Stimulated activated naive CD8-positive, alpha-beta T cell treated with anti-CD3 and anti-CD28 coated beads, Interleukin-15, Interleukin-2, amounts not matched to agents 100 U/mL and 50 U/mL, for 24 hours (primary cell): Measurements from ENCODE around the gene PRKAG2.

ENCODE experiments used
- ATAC-seq: fragments of 150-1000 bp; cut with Tn5 transposase; one replicate; pipeline ENCODE4 v1.10.0; 2021
- DNase-seq: peaks from one replicate; pipeline ENCODE4 v3.0.0; 2021

Gene PRKAG2

GRCh38 chr7:151817981-151818673 is 58.8 kb downstream of the PRKAG2 start:
- no peak for ATAC-seq

GRCh38 chr7:151817315-151817690 is 59.6 kb downstream of the PRKAG2 start:
- ATAC-seq = no peak
- no peak for DNase-seq

More at GRCh38 chr7:151817981-151818673, 58.8 kb downstream of the PRKAG2 start:
- DNase-seq = no peak

- no peak for DNase-seq
Observed at GRCh38 chr7:151816562-151817314, 60.2 kb downstream of the PRKAG2 start.

GRCh38 chr7:151815419-151815818 is 61.5 kb downstream of the PRKAG2 start:
- no peak for DNase-seq
- ATAC-seq = no peak

More at GRCh38 chr7:151816562-151817314, 60.2 kb downstream of the PRKAG2 start:
- no peak for ATAC-seq

- DNase-seq (no peak), ATAC-seq (peak; percentile 15)
Observed at GRCh38 chr7:151814400-151815009, 62.4 kb downstream of the PRKAG2 start.

- ATAC-seq (peak; percentile 81), DNase-seq (peak; percentile 18)
Observed at GRCh38 chr7:151813997-151814396, 62.9 kb downstream of the PRKAG2 start.

- no peak for DNase-seq
- no peak for ATAC-seq
Observed at GRCh38 chr7:151813445-151813844, 63.5 kb downstream of the PRKAG2 start.

- ATAC-seq (no peak), DNase-seq (no peak)
Observed at GRCh38 chr7:151812967-151813366, 63.9 kb downstream of the PRKAG2 start.

- ATAC-seq (no peak), DNase-seq (no peak)
Observed at GRCh38 chr7:151810441-151811232, 66.3 kb downstream of the PRKAG2 start.

GRCh38 chr7:151809864-151810170 is 67.1 kb downstream of the PRKAG2 start:
- no peak for ATAC-seq
- no peak for DNase-seq

- no peak for DNase-seq
- no peak for ATAC-seq
Observed at GRCh38 chr7:151809146-151809863, 67.6 kb downstream of the PRKAG2 start.

GRCh38 chr7:151808400-151809145 is 68.3 kb downstream of the PRKAG2 start:
- ATAC-seq (peak; percentile 22), DNase-seq (no peak)

GRCh38 chr7:151807846-151808245 is 69.1 kb downstream of the PRKAG2 start:
- ATAC-seq (no peak), DNase-seq (no peak)

GRCh38 chr7:151806952-151807775 is 69.8 kb downstream of the PRKAG2 start:
- no peak for DNase-seq
- ATAC-seq = no peak

- no peak for ATAC-seq
- DNase-seq = no peak
Observed at GRCh38 chr7:151806204-151806603, 70.7 kb downstream of the PRKAG2 start.

GRCh38 chr7:151805191-151805590 is 71.7 kb downstream of the PRKAG2 start:
- DNase-seq (no peak), ATAC-seq (no peak)

GRCh38 chr7:151804756-151805155 is 72.2 kb downstream of the PRKAG2 start:
- DNase-seq (no peak), ATAC-seq (no peak)

- DNase-seq (no peak), ATAC-seq (no peak)
Observed at GRCh38 chr7:151803841-151804240, 73.1 kb downstream of the PRKAG2 start.

GRCh38 chr7:151802469-151802846 is 74.5 kb downstream of the PRKAG2 start:
- ATAC-seq (no peak), DNase-seq (no peak)

GRCh38 chr7:151801782-151802468 is 75.0 kb downstream of the PRKAG2 start:
- no peak for DNase-seq
- no peak for ATAC-seq
